Mesodermal cell (in vitro differentiated cells): ENCODE results near the gene TMC2.

Experiments used
- H3K27ac ChIP-seq: 2 replicates; pipeline ENCODE4 v1.7.0; 2013; ENCODE audit warnings: mild to moderate bottlenecking, low read depth, low read length, moderate library complexity; ENCODE audit not compliant: severe bottlenecking
- H3K36me3 ChIP-seq: 2 replicates; pipeline ENCODE4 v1.7.1; 2013; ENCODE audit warnings: mild to moderate bottlenecking, low read length, moderate library complexity; ENCODE audit not compliant: control insufficient read depth, insufficient read depth
- H3K4me1 ChIP-seq: one replicate; pipeline ENCODE4 v1.7.1; 2013; ENCODE audit warnings: mild to moderate bottlenecking, low read length; ENCODE audit not compliant: insufficient read depth, control insufficient read depth, poor library complexity, severe bottlenecking
- H3K4me3 ChIP-seq: 2 replicates; pipeline ENCODE4 v1.7.0; 2013; ENCODE audit warnings: low read length, control low read depth, mild to moderate bottlenecking; ENCODE audit not compliant: insufficient read depth, poor library complexity, severe bottlenecking; ENCODE audit errors: extremely low read depth
- H3K9me3 ChIP-seq: 2 replicates; pipeline ENCODE4 v1.7.1; 2013; ENCODE audit warnings: mild to moderate bottlenecking, low read length, moderate library complexity; ENCODE audit not compliant: control insufficient read depth
- WGBS, 2 experiments: methylation state at CpG; one replicate each; pipeline ENCODE4 v1.1.5; 2013; ENCODE audit warnings: missing lambda C conversion rate in 2 of 2; ENCODE audit not compliant: insufficient coverage in 2 of 2; 5-methylcytosine and 5-hydroxymethylcytosine counted together

Gene TMC2

DNA sequence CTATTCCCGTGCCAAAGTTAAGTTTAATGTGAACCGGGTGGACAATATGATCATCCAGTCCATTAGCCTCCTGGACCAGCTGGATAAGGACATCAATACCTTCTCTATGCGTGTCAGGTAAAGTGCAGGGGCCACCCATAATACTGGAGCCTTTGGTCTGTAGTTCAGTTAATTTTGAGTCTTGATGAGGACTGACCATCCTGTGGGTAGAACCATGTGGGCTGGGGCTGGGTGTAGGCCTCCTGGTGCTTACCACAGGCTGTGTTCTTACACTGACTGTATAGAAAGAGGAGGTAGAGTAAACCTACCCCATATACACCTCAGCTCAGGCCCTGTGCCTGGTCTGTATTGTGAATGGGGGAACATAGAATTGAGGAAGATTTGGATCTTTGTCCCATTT is 118.5 kb downstream of the TMC2 start:
- H3K4me3 ChIP-seq = peak overlapping the region; percentile 69
- no peaks in the 10 kb centered on the region for H3K9me3 ChIP-seq
- H3K4me1 ChIP-seq = peaks cover 12% of the 10 kb centered on the region
- 100% methylated on average over 2 to 3 of the region's 3 CpGs for WGBS, 2 experiments
- no peak overlapping the region for H3K27ac ChIP-seq
- H3K36me3 ChIP-seq = peaks cover 67% of the 10 kb centered on the region

DNA sequence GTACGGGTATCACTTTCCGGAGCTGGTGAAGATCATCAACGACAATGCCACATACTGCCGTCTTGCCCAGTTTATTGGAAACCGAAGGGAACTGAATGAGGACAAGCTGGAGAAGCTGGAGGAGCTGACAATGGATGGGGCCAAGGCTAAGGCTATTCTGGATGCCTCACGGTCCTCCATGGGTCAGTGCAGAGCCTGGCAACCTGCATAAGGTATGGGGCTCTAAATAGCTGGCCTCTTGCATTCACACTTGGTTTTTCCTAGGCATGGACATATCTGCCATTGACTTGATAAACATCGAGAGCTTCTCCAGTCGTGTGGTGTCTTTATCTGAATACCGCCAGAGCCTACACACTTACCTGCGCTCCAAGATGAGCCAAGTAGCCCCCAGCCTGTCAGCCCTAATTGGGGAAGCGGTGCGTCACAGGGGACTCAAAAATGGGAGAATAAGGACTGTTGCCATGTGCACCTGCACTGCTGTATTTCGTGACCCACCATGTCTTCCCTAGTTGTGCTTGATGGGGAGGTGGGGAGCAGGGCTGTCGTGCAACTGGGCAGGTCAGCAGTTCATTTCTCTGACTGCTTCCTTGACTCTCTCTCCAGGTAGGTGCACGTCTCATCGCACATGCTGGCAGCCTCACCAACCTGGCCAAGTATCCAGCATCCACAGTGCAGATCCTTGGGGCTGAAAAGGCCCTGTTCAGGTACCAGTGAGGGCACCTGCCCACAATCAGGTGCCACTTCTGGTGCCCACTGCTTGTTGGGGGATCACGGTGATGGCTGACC is 119.2 kb downstream of the TMC2 start:
- Histone ChIP-seq H3K4me1 (peaks cover 12% of the 10 kb centered on the region), H3K4me3 (no peak overlapping the region), H3K36me3 (peaks cover 73% of the 10 kb centered on the region), H3K9me3 (no peaks in the 10 kb centered on the region), H3K27ac (no peak overlapping the region)
- WGBS, 2 experiments = 96 to 97% methylated on average over 15 to 17 of the region's 17 CpGs

DNA sequence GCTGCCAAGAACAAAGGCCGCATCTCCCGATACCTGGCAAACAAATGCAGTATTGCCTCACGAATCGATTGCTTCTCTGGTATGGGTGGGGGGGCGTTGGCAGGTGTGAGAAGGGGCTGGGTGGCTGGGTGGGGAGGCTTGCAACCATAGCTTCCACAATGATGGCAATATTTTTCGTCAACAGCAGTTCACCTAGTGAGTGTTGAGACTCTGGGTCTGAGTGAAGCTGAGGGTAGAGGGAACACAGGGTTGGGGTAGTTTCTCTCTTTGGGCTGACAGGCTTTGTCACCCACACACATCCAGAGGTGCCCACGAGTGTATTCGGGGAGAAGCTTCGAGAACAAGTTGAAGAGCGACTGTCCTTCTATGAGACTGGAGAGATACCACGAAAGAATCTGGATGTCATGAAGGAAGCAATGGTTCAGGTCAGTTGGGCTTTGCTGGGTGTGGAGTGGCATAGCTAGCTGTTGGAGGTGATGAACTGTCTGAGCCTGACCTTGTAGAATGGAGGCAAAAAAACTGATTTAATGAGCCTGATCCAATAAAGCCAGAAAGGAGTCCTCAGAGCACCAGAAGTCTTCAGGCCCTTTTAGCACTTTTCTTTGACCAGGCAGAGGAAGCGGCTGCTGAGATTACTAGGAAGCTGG is 120.2 kb downstream of the TMC2 start:
- Histone ChIP-seq H3K4me1 (peaks cover 12% of the 10 kb centered on the region), H3K27ac (no peak overlapping the region), H3K9me3 (no peaks in the 10 kb centered on the region), H3K4me3 (no peak overlapping the region), H3K36me3 (peaks cover 84% of the 10 kb centered on the region)
- WGBS, 2 experiments = 96 to 98% methylated on average over 5 to 10 of the region's 12 CpGs

GRCh38 chr20:2657241-2657640 is 120.9 kb downstream of the TMC2 start:
- H3K9me3 ChIP-seq = no peaks in the 10 kb centered on the region
- 96% methylated on average over 2 of the region's 5 CpGs; no CpG with 5 or more reads in 1 of the 2 experiments for WGBS, 2 experiments
- no peak overlapping the region for H3K4me3 ChIP-seq
- H3K27ac ChIP-seq = no peak overlapping the region
- H3K36me3 ChIP-seq = peaks cover 89% of the 10 kb centered on the region
- peaks cover 12% of the 10 kb centered on the region for H3K4me1 ChIP-seq

GRCh38 chr20:2657674-2658073 is 121.3 kb downstream of the TMC2 start:
- Histone ChIP-seq H3K27ac (no peak overlapping the region), H3K4me3 (no peak overlapping the region), H3K36me3 (peaks cover 92% of the 10 kb centered on the region), H3K9me3 (no peaks in the 10 kb centered on the region), H3K4me1 (peaks cover 12% of the 10 kb centered on the region)
- 88 to 100% methylated on average over 1 of the region's 5 CpGs for WGBS, 2 experiments

DNA sequence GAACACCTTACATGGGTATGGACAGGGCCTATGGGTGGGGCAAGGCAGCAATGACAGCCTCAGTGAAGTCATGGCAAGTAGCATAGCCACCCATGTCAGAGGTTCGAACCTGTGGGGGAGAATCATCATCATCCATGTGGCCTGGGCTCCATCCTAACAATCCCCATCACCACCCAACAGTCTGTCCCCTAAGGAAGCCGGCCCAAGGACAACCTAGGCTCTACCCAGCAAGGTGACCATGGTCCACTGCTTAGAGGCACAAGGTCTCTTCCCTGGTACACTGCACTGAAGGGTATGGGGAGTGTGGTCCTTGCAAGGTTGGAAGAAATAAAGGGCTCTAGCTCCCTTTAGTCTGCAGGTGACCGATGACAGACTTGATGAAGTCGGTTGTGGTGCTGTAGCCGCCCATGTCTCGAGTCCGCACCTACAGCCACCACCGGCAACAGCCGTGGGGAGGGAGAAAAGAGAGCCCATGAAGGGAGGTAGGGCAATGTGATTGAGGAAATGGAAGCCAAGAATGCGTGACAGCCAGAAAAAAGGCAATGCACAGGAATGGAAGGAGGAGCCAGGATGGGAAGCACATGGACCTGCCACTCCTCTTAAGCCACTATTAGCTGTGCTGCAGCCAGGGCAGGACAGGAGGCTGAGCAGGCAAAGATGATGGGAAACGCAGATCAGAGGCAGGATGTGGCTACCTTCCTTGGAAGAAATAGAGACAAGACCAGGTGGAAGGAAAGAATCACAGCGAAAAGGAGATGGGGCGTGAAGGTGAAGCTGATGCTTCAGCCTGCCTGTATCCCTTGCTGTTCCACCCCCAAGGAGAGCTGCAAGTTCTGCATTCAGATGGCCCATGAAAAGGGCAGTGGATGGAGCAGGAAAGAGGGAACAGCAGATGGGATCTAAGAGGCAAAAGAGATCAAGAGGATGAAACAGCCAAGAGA is 122.3 kb downstream of the TMC2 start:
- Histone ChIP-seq H3K27ac (peak overlapping the region; percentile 29), H3K9me3 (no peaks in the 10 kb centered on the region), H3K4me1 (peaks cover 11% of the 10 kb centered on the region), H3K4me3 (no peak overlapping the region), H3K36me3 (peaks cover 87% of the 10 kb centered on the region)
- WGBS, 2 experiments = 86 to 88% methylated on average over 12 of the region's 13 CpGs

DNA sequence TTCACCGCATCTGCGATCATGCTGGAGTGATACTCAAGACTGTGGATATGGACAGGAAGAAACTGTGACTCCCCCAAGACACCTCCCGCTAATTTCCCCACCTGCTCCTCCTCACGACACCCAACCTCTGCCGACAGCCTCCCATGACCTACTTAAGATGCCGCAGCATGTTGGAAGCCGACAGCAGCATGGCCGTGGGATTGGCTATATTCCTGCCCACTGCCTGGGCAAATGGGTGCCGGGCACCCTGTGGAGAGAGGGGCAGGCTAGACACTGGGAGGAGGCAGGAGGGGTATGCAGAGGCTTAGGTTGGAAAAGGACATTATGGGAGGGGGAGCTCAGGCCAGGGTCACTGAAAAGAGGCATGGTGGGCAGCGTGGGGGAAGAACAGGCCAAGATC is 123.2 kb downstream of the TMC2 start:
- 98% methylated on average over 8 of the region's 10 CpGs for WGBS, 2 experiments
- H3K27ac ChIP-seq = no peak overlapping the region
- H3K4me3 ChIP-seq = no peak overlapping the region
- H3K4me1 ChIP-seq = peaks cover 3% of the 10 kb centered on the region
- peaks cover 78% of the 10 kb centered on the region for H3K36me3 ChIP-seq
- no peaks in the 10 kb centered on the region for H3K9me3 ChIP-seq

DNA sequence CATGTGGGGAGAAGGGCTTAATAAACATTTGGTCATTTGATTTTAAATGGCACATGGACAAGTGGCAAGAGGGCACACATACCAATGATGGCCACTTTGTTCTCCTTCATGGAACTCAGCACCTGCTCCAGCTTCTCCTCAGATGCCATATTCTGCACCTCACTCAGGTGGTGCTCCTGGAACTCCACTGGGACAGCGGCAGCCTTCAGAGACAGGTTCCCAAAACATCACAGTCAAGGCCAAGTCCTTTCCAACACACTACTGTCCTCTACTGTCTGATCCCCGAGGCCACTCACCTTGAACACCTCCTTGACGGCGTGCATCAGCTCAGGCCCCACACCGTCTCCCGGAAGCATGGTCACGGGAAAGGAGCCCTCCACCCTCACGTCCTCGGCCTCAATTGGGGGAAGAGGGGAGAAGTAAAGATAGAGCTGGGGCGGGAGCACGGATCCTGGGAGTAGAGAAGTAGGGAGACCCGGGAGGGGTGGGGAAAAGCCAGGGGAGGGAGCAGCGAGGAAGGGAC is 127.1 kb downstream of the TMC2 start:
- 0 to 10% methylated on average over 5 to 6 of the region's 13 CpGs for WGBS, 2 experiments

DNA sequence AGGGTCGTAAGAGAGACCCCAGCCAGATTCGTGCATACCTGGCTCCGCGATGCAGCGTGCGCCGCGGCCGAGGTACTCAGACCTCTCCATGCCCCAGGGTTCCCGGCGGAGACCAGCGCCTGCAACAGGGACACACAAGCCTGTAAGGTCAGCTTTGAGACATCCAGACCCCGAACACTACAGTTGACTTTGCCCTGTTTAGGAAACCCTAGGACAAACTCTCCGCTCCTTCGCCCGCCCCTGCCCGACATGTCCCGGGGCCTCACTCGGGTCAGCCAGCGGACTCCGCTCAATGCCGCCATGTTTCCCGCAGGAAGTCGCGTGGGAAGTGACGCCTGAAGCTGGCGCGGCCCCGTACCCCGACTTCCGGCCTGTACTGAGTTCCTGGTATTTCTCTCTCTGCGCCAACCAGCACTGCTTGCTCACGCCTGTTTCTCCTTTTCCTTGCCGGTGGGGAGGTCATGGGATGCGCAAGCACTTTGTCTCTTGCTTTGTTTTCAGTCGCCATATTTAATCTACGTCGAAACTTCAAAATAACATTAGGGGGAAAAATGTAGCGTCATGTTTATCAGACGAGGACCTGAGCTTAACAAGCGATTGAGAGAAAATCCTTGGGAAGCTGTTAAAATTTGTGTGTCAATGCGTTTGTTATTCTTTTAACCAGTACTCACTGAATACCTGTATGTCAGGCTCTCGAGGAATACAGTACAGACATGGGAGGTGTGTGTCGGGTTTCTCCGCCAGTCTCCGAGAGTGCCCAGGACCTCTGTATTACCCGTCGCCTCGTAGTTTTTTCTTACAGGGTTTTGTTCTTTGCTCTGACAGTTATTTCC is 127.7 kb downstream of the TMC2 start, which contains the start of gene IDH3B:
Gene IDH3B, minus strand, starts transcription at position 330 of the 833 bp plus-strand sequence. Its CDS starts 28 bp downstream, at position 302.
- Histone ChIP-seq H3K4me3 (peak within 1 kb of the TSS; percentile 90), H3K9me3 (no peaks in the 10 kb centered on the region), H3K4me1 (no peaks in the 10 kb centered on the region), H3K27ac (peak within 1 kb of the TSS; percentile 89), H3K36me3 (peaks cover 32% of the 10 kb centered on the region)
- 20% methylated on average over 36 to 42 of the region's 49 CpGs for WGBS, 2 experiments

More for the DNA sequence above, 127.1 kb downstream of the TMC2 start:
- Histone ChIP-seq H3K27ac (peak overlapping the region; percentile 89), H3K9me3 (no peaks in the 10 kb centered on the region), H3K4me1 (no peaks in the 10 kb centered on the region), H3K36me3 (peaks cover 39% of the 10 kb centered on the region), H3K4me3 (peak overlapping the region; percentile 90)
